ENCODE data around the gene JAK3.

- TF ChIP-seq SIN3A (IDR thresholded peaks at IDR 0.05; ENCODE audit: borderline replicate concordance, low read depth, low read length) (no peak), CHD2 (IDR thresholded peaks at IDR 0.05; ENCODE audit: low read depth, low read length) (no peak), U2AF1 (optimal IDR thresholded peaks at IDR 0.05; ENCODE audit: low read depth, low read length) (no peak), SP2 (CRISPR knock-in tag; IDR thresholded peaks at IDR 0.05) (no peak), ATF6 (CRISPR knock-in tag; conservative IDR thresholded peaks at IDR 0.05) (no peak), ZKSCAN8 (CRISPR knock-in tag; IDR thresholded peaks at IDR 0.05; ENCODE audit: borderline replicate concordance) (no peak), ZKSCAN5 (CRISPR knock-in tag; IDR thresholded peaks at IDR 0.05) (no peak), NR3C1 (CRISPR knock-in tag; IDR thresholded peaks at IDR 0.05) (no peak), EZH2 (conservative IDR thresholded peaks at IDR 0.05; ENCODE audit: low read depth, low read length) (no peak), HDAC1 (CRISPR knock-in tag; IDR thresholded peaks at IDR 0.05) (no peak), TCF7L2 (IDR thresholded peaks at IDR 0.05; ENCODE audit: low read depth, low read length) (no peak), ZBTB21 (CRISPR knock-in tag; IDR thresholded peaks at IDR 0.05) (no peak)
- TF ChIP-seq, protein P1, sequence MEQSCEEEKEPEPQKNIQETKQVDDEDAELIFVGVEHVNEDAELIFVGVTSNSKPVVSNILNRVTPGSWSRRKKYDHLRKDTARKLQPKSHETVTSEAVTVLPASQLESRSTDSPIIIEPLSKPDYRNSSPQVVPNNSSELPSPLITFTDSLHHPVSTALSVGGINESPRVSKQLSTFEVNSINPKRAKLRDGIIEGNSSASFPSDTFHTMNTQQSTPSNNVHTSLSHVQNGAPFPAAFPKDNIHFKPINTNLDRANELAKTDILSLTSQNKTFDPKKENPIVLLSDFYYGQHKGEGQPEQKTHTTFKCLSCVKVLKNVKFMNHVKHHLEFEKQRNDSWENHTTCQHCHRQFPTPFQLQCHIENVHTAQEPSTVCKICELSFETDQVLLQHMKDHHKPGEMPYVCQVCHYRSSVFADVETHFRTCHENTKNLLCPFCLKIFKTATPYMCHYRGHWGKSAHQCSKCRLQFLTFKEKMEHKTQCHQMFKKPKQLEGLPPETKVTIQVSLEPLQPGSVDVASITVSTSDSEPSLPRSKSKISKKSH (CRISPR knock-in tag; IDR thresholded peaks at IDR 0.05; ENCODE audit: borderline replicate concordance): no peak
- TF ChIP-seq, protein P2, sequence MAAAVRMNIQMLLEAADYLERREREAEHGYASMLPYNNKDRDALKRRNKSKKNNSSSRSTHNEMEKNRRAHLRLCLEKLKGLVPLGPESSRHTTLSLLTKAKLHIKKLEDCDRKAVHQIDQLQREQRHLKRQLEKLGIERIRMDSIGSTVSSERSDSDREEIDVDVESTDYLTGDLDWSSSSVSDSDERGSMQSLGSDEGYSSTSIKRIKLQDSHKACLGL (CRISPR knock-in tag; IDR thresholded peaks at IDR 0.05): no peak
Observed at GRCh38 chr19:17848595-17849292, 962 bp upstream of the JAK3 start.
